Neural progenitor cell (in vitro differentiated cells): ENCODE measurements around the gene NIN.

ENCODE experiments used
- CTCF ChIP-seq: fragments of 200-600 bp; sonication (generic); IDR thresholded peaks from 2 replicates; pipeline ENCODE4 v1.5.1; 2017; ENCODE audit warnings: antibody characterized with exemption, mild to moderate bottlenecking
- EZH2 ChIP-seq: fragments of 200-600 bp; sonication (generic); IDR thresholded peaks from 2 replicates; pipeline ENCODE4 v1.6.1; 2017; ENCODE audit warnings: antibody characterized with exemption, mild to moderate bottlenecking, moderate library complexity

GRCh38 chr14:50839048-50839447 lies 8.1 kb upstream of the NIN start:
- no peak for TF ChIP-seq CTCF
- no peak for TF ChIP-seq EZH2
